Peyer's patch (tissue), 4 donors: ENCODE results near the gene ABR.

Experiments used
- POLR2A ChIP-seq, 2 donors: fragments of 450-650 bp; IDR thresholded peaks; one replicate each; pipeline ENCODE4 v1.5.1; 2017; ENCODE audit warnings: antibody characterized with exemption in 2 of 2, mild to moderate bottlenecking in 2 of 2, moderate library complexity in 2 of 2
- TF ChIP-seq, protein P1 (sequence below), 6 experiments: fragments of 450-650 bp in 4 of 6; fragments of 200-600 bp in 2 of 6; sonication (generic) in 1 of 6; IDR thresholded peaks; one replicate each; pipeline ENCODE4 v1.5.1; 2017 to 2019; ENCODE audit warnings: antibody characterized with exemption in 6 of 6, mild to moderate bottlenecking in 3 of 6, moderate library complexity in 1 of 6

DNA sequence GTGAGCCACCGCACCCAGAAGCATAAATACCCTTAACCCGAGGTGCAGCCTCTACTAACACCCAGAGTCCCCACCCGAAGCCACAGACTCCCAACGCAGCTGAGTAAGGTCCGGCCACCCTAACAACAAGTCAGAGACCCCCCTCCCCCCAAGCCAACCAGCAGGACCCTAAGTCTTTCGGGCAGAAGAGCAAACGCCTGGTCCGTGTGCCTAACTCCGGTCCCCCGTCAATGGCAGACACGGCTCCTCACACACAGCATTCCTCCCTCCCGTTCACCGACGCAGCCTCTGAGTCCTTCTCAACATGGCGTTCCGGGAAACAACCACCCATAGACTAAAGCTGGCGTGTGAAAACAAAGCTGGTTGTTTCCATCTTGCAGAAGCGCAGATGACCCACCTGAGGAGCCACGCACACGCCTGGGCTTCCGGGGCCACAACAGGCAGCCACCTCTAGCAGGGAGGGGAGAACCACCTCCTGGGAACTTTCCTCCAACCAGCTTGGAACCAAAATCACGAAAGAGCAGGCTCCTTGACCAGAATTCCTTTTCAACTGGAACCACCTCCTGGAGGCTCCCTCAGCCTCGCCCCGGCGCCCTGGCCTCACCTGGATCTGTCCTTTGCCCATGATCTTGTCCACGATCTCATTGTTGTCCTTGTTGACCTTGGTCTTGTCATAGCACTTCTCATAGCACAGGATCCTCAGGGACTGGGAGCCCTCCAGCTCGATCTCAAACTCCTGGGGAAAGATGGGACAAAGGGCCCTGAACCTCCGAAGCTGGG lies 130.1 kb downstream of the ABR start:
- TF ChIP-seq, protein P1, sequence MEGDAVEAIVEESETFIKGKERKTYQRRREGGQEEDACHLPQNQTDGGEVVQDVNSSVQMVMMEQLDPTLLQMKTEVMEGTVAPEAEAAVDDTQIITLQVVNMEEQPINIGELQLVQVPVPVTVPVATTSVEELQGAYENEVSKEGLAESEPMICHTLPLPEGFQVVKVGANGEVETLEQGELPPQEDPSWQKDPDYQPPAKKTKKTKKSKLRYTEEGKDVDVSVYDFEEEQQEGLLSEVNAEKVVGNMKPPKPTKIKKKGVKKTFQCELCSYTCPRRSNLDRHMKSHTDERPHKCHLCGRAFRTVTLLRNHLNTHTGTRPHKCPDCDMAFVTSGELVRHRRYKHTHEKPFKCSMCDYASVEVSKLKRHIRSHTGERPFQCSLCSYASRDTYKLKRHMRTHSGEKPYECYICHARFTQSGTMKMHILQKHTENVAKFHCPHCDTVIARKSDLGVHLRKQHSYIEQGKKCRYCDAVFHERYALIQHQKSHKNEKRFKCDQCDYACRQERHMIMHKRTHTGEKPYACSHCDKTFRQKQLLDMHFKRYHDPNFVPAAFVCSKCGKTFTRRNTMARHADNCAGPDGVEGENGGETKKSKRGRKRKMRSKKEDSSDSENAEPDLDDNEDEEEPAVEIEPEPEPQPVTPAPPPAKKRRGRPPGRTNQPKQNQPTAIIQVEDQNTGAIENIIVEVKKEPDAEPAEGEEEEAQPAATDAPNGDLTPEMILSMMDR (IDR thresholded peaks at IDR 0.05), result no peak
- no peak for TF ChIP-seq POLR2A (IDR thresholded peaks at IDR 0.05)
